AG10803 (cell line): ENCODE measurements around the gene RFX4.

Experiments used
- DNase-seq: peaks from one replicate; pipeline ENCODE4 v3.0.0; 2010; ENCODE audit warnings: low read depth
- H3K4me3 ChIP-seq: 2 replicates; pipeline ENCODE4 v1.5.1; 2011; ENCODE audit warnings: mild to moderate bottlenecking, low read length, control low read depth
- TF ChIP-seq, protein P1 (sequence below): conservative IDR thresholded peaks from 2 replicates; pipeline ENCODE4 v1.5.1; 2011; ENCODE audit warnings: mild to moderate bottlenecking, low read length, control low read depth, inconsistent platforms

The RFX4 gene

DNA sequence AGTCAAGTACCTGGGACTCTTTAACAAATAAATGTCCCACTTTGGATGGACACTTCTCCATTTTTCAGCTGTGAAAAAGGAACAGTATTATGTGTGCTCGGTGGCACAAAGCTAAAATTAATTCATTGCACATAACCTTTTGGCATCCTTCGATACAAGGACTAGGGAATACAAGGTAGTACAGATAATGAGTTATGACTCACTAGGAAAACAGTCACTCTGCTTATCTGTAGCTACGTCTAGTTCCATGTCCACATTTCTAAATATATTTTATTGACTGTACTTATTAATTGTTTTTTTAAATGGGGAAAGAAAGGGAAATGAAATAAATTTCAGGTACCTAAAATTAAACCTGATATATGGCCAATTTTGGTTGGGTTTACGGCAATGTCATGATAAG lies 156.5 kb downstream of the RFX4 start:
- H3K4me3 ChIP-seq: no peak overlapping the region
- TF ChIP-seq, protein P1, sequence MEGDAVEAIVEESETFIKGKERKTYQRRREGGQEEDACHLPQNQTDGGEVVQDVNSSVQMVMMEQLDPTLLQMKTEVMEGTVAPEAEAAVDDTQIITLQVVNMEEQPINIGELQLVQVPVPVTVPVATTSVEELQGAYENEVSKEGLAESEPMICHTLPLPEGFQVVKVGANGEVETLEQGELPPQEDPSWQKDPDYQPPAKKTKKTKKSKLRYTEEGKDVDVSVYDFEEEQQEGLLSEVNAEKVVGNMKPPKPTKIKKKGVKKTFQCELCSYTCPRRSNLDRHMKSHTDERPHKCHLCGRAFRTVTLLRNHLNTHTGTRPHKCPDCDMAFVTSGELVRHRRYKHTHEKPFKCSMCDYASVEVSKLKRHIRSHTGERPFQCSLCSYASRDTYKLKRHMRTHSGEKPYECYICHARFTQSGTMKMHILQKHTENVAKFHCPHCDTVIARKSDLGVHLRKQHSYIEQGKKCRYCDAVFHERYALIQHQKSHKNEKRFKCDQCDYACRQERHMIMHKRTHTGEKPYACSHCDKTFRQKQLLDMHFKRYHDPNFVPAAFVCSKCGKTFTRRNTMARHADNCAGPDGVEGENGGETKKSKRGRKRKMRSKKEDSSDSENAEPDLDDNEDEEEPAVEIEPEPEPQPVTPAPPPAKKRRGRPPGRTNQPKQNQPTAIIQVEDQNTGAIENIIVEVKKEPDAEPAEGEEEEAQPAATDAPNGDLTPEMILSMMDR: no peak
- DNase-seq: no peak

DNA sequence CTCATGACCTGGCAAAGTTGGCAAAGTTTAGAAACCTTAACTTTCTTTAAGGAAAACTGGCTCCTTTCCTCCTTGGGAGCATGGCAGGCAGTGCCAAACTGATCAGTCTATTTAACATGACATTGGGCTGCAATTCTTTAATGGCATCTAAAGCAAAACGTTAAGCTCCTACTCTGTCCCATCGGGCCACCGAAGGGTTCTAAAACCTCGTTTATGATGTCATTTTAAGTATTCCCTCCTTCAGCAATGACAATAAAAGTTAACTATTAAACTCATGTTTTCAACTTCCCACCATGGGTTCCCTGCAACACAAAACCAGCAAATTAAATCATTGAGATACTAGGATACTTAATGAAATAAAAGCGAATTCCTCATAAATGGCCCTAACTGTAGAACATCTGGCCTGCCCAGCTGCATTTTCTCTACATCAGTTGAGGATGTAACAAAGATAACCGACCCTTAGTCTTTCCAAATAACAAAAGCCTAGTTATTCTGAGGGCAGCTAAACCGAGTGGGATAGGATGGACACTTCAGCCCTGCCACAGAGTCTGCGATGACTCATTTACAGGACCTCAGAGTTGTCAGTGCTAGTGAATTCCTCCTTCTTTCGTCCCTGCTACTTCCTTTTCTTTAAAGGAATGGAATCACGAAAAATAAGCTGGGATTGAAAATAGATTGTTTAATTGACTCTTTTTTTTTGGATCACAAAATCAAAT lies 157.2 kb downstream of the RFX4 start:
- DNase-seq: no peak
- TF ChIP-seq, protein P1: no peak
- no peak overlapping the region for H3K4me3 ChIP-seq

DNA sequence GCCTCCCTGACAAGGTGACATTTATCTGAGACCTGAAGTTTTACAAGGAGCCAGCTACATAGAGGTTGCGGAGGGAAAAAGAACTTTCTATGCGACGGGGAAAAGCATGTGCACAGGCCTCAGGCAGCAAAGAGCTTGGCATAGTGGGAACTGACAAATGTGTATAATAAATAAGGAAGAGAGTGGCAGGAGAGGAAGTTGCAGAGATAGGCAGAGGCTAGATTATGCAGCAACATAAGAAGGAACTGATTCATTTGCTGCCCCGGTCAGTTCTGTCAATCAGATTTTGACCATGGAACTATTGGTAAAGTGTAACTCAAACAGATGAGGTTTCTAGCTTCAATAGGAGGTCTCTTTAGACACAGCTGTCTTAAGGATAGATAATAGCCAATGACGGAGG lies 158.0 kb downstream of the RFX4 start:
- DNase-seq: no peak
- no peak overlapping the region for H3K4me3 ChIP-seq
- TF ChIP-seq, protein P1: no peak

DNA sequence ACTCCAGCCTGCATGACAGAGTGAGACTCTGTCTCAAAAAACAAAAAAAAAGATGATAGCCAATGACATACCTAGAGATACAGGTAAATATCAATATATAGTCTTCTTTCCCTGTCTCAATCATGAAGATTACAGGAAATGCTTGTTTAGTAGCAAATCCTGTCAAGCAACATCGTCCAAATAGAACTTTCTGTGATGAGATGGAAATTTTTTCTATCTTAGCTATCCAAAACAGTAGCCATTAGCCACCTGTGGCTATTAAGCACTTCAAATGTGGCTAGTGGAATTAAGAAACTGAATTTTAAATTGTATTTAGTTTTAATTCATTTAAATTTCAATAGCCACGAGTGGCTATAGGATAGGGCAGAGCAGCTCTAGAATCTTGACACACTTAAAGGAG lies 158.4 kb downstream of the RFX4 start:
- TF ChIP-seq, protein P1: no peak
- DNase-seq: no peak
- no peak overlapping the region for H3K4me3 ChIP-seq

DNA sequence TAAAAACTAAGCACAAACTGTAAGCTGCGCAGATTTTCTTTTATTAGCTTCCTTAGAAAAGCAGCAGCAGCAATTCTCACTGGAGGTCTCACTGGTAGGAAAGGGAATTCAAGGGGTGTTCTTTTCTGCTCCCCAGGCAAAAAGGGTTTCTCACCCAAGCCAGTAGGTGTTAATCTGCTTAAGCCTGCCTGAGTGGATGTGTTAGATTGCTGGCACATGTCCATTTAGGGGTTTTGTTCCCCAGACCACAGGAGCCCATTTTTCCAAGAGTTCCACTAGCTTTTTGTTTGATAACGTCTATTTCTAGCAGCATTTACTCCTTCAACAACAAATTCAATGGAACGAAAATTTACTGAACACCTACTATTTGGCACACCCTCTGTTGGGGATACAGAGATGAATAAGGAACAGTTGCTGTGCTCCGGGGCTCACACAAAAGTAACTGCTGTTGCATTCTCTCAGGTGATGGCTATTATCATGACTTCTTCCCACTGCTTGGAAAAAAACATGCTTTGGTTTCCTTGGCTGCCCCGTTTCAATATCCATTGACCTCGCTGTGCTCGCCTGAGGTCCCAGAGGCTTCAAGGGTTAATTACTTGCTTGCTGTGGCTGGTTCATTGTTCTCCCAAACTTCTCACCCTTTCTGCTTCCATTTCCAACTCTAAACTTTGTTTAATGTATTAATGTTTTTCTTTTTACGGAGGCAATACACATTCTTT lies 160.6 kb downstream of the RFX4 start:
- TF ChIP-seq, protein P1: no peak
- H3K4me3 ChIP-seq: no peak overlapping the region
- DNase-seq: no peak

DNA sequence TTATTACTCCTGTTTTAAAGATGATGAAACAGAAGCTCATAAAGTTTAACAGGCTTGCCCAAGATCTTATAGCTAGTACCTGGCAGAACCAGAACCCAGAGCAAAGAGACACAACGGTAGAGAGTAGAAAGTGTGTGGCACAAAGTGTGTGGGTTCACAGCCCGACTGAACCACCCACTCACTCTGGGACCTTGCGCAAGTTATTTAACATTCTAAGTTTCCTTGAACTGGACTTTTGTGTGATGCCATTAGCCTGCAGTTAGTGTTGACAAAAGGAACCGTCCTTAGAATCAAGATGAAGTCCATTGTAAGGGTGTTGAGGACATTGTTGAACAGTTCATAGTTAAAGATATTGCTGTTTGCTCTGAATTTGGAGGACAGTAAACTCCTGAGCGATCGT lies 161.8 kb downstream of the RFX4 start:
- TF ChIP-seq, protein P1: no peak
- no peak for DNase-seq
- H3K4me3 ChIP-seq: no peak overlapping the region

DNA sequence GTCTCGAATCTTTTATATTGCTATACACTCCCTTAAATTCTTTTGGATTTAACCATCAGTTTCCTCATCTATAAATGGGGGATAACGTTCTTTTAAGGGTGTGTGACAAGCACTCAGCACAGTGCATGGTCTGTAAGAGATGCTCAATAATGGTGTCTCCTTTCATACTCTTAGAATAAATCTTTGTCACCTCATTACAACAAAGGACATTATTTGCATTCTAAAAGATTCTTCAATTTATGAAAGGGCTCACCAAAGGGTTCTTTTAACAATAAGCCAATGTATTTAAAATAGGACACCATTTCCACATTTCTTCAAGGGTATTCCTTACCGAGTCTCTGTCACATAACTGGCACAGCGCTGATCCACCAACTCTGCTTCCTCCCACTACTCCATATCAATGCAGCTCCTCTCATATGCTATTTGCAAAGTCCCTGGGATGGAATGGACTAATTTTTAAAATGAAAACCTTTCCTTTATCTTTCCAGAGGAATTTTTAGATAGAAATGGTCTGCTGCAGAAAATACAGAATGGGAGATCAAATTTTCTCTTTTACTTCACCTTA lies 162.5 kb downstream of the RFX4 start:
- H3K4me3 ChIP-seq: no peak overlapping the region
- no peak for DNase-seq
- TF ChIP-seq, protein P1: no peak
